H1 (cell line): ENCODE measurements around the gene CDH20. TPM values are rescaled to one million over a fixed set of nuclear protein-coding genes. Genes with fewer than 3 reads are reported as not detected.

Experiments
- CTCF ChIA-PET: fragments of 300-600 bp; sonication (Branson Sonifier 250); formaldehyde crosslinking; loops from one replicate; lab custom pipeline; 2021; ENCODE audit not compliant: partially characterized antibody; lab: Charles Lee
- POLR2A ChIA-PET: fragments of 300-600 bp; sonication (Branson Sonifier 250); formaldehyde crosslinking; loops from one replicate; lab custom pipeline; 2021; ENCODE audit warnings: inconsistent platforms; ENCODE audit not compliant: partially characterized antibody; lab: Charles Lee
- DNase-seq, 2 experiments: peaks; one replicate each; pipeline versions ENCODE4 v3.0.0 to v3.0.0-alpha.2; 2010 to 2022; ENCODE audit warnings: low spot score in 2 of 2, low read depth in 1 of 2, mixed read lengths in 1 of 2
- FAIRE-seq: peaks from 2 replicates; lab custom pipeline; 2011; peaks lifted over from hg19 to GRCh38; lab: Jason Lieb, UNC
- H2AFZ ChIP-seq: 2 replicates; pipeline ENCODE4 v1.8.1; 2012; ENCODE audit warnings: low read length, inconsistent platforms
- H2AK5ac ChIP-seq: 2 replicates; pipeline ENCODE4 v1.6.1; 2013; ENCODE audit warnings: low read depth, low read length
- H2BK120ac ChIP-seq: replicated peaks from 2 replicates; pipeline ENCODE3; 2013; ENCODE audit warnings: low read depth, low read length, inconsistent platforms
- H2BK12ac ChIP-seq: 2 replicates; pipeline ENCODE4 v1.6.1; 2013; ENCODE audit warnings: low read depth, low read length
- H2BK15ac ChIP-seq: 2 replicates; pipeline ENCODE4 v1.6.1; 2013; ENCODE audit warnings: low read length
- H2BK20ac ChIP-seq: 2 replicates; pipeline ENCODE4 v1.6.1; 2013; ENCODE audit warnings: low read length
- H2BK5ac ChIP-seq: 2 replicates; pipeline ENCODE4 v1.6.1; 2013; ENCODE audit warnings: low read depth, low read length
- H3K14ac ChIP-seq: 2 replicates; pipeline ENCODE4 v1.6.1; 2013; ENCODE audit warnings: inconsistent platforms; ENCODE audit not compliant: insufficient read length
- H3K18ac ChIP-seq: 2 replicates; pipeline ENCODE4 v1.6.1; 2013; ENCODE audit warnings: low read length; ENCODE audit errors: extremely low read depth
- H3K23ac ChIP-seq: 2 replicates; pipeline ENCODE4 v1.6.1; 2013; ENCODE audit warnings: inconsistent platforms; ENCODE audit not compliant: insufficient read length
- H3K23me2 ChIP-seq: 2 replicates; pipeline ENCODE4 v1.6.1; 2013; ENCODE audit warnings: low read depth, low read length
- H3K27ac ChIP-seq: 2 replicates; pipeline ENCODE4 v1.6.1; 2011; ENCODE audit warnings: low read depth, low read length, inconsistent platforms
- H3K27me3 ChIP-seq, 4 experiments: replicated peaks in 1 of 4; 1 replicate in 1 of 4; 2 replicates in 3 of 4; pipeline versions ENCODE4 v1.6.1 to v1.8.1; 2011 to 2013; ENCODE audit warnings: low read length in 3 of 4, mild to moderate bottlenecking in 3 of 4, inconsistent platforms in 2 of 4, mixed read lengths in 2 of 4, moderate library complexity in 1 of 4; ENCODE audit not compliant: control insufficient read depth in 3 of 4, insufficient read depth in 3 of 4; ENCODE audit errors: extremely low read depth in 1 of 4
- H3K36me3 ChIP-seq, 4 experiments: 2 replicates each; pipeline versions ENCODE4 v1.6.1 to v1.8.1; 2011 to 2013; ENCODE audit warnings: mild to moderate bottlenecking in 4 of 4, low read length in 3 of 4, moderate library complexity in 2 of 4, control low read depth in 1 of 4, inconsistent platforms in 1 of 4; ENCODE audit not compliant: insufficient read depth in 4 of 4, control insufficient read depth in 2 of 4
- H3K4ac ChIP-seq: replicated peaks from 2 replicates; pipeline ENCODE3; 2013; ENCODE audit warnings: low read length, low read depth, mixed read lengths, inconsistent platforms; ENCODE audit not compliant: insufficient read length
- H3K4me1 ChIP-seq, 4 experiments: replicated peaks in 1 of 4; 1 replicate in 1 of 4; 2 replicates in 3 of 4; pipeline versions ENCODE4 v1.6.1 to v1.8.1; 2011 to 2013; ENCODE audit warnings: low read length in 3 of 4, inconsistent platforms in 2 of 4, mixed read lengths in 1 of 4; ENCODE audit not compliant: insufficient read depth in 4 of 4, control insufficient read depth in 3 of 4
- H3K4me2 ChIP-seq, 2 experiments: 2 replicates each; pipeline versions ENCODE4 v1.6.1 to v1.8.1; 2011 to 2013; ENCODE audit warnings: low read depth in 2 of 2, low read length in 2 of 2, control low read depth in 1 of 2, inconsistent platforms in 1 of 2, mild to moderate bottlenecking in 1 of 2; ENCODE audit not compliant: insufficient read depth in 1 of 2
- H3K4me3 ChIP-seq, 4 experiments: fragments of 200-600, 300-600 bp in 1 of 4; sonication (generic), shearing (Covaris generic), sonication (Bioruptor Twin) in 1 of 4; 2 replicates each; pipeline versions ENCODE4 v1.5.1 to v1.8.1; 2011 to 2016; ENCODE audit warnings: low read length in 4 of 4, low read depth in 3 of 4, control low read depth in 2 of 4, inconsistent platforms in 2 of 4, mild to moderate bottlenecking in 2 of 4, mixed read lengths in 1 of 4, moderate library complexity in 1 of 4; ENCODE audit not compliant: insufficient read depth in 2 of 4; ENCODE audit errors: extremely low read depth in 1 of 4
- H3K56ac ChIP-seq: replicated peaks from 2 replicates; pipeline ENCODE3; 2013; ENCODE audit warnings: low read depth, mild to moderate bottlenecking, mixed read lengths, low read length, inconsistent platforms; ENCODE audit not compliant: insufficient read length
- H3K79me1 ChIP-seq: 2 replicates; pipeline ENCODE4 v1.6.1; 2013; ENCODE audit warnings: low read depth, low read length, control low read depth
- H3K79me2 ChIP-seq, 2 experiments: 2 replicates each; pipeline versions ENCODE4 v1.6.1 to v1.8.1; 2012 to 2013; ENCODE audit warnings: low read length in 2 of 2, mild to moderate bottlenecking in 2 of 2, inconsistent platforms in 1 of 2; ENCODE audit not compliant: insufficient read depth in 2 of 2, control insufficient read depth in 1 of 2
- H3K9ac ChIP-seq, 4 experiments: replicated peaks in 1 of 4; 1 replicate in 1 of 4; 2 replicates in 3 of 4; pipeline versions ENCODE4 v1.6.1 to v1.8.1; 2011 to 2013; ENCODE audit warnings: low read depth in 3 of 4, low read length in 3 of 4, control low read depth in 2 of 4, mild to moderate bottlenecking in 2 of 4, moderate library complexity in 2 of 4, inconsistent platforms in 1 of 4; ENCODE audit errors: extremely low read depth in 1 of 4
- H3K9me3 ChIP-seq, 2 experiments: 2 replicates each; pipeline versions ENCODE4 v1.6.1 to v1.8.1; 2012 to 2013; ENCODE audit warnings: mild to moderate bottlenecking in 2 of 2, moderate library complexity in 2 of 2, control low read depth in 1 of 2, inconsistent platforms in 1 of 2, low read depth in 1 of 2, low read length in 1 of 2, mixed read lengths in 1 of 2; ENCODE audit not compliant: insufficient read depth in 2 of 2
- H4K20me1 ChIP-seq, 2 experiments: replicated peaks in 1 of 2; 2 replicates each; pipeline versions ENCODE3 to v1.8.1; 2011 to 2013; ENCODE audit warnings: inconsistent platforms in 2 of 2, low read length in 2 of 2, mild to moderate bottlenecking in 1 of 2; ENCODE audit not compliant: insufficient read depth in 2 of 2, control insufficient read depth in 1 of 2
- H4K5ac ChIP-seq: 2 replicates; pipeline ENCODE4 v1.6.1; 2013; ENCODE audit warnings: low read length, low read depth, mixed read lengths, inconsistent platforms; ENCODE audit not compliant: insufficient read length
- H4K8ac ChIP-seq: 2 replicates; pipeline ENCODE4 v1.8.0; 2013; ENCODE audit warnings: mild to moderate bottlenecking, moderate library complexity, low read length, inconsistent platforms; ENCODE audit not compliant: insufficient read depth; ENCODE audit errors: extremely low read depth
- H4K91ac ChIP-seq: replicated peaks from 2 replicates; pipeline ENCODE3; 2013; ENCODE audit warnings: low read length, mixed read lengths, inconsistent platforms; ENCODE audit not compliant: insufficient read length
- BRCA1 ChIP-seq: IDR thresholded peaks from 2 replicates; pipeline ENCODE4 v1.6.1; 2012; ENCODE audit warnings: low read depth, low read length, improper control_type of control experiment
- CEBPB ChIP-seq: IDR thresholded peaks from 2 replicates; pipeline ENCODE4 v1.6.1; 2012; ENCODE audit warnings: low read depth, low read length
- POLR2AphosphoS5 ChIP-seq: IDR thresholded peaks from 2 replicates; pipeline ENCODE4 v1.6.1; 2011; ENCODE audit warnings: low read depth, low read length
- RBBP5 ChIP-seq: IDR thresholded peaks from 2 replicates; pipeline ENCODE4 v1.7.1; 2012; ENCODE audit warnings: low read depth, mild to moderate bottlenecking, inconsistent platforms, low read length, moderate library complexity, borderline replicate concordance
- RNF2 ChIP-seq: fragments of 200-900, 300-1000 bp; sonication (generic); IDR thresholded peaks from 2 replicates; pipeline ENCODE4 v1.7.1; 2016; ENCODE audit warnings: borderline replicate concordance, low read depth, mild to moderate bottlenecking, antibody characterized with exemption, low read length; ENCODE audit not compliant: poor library complexity, severe bottlenecking; ENCODE audit errors: missing control alignments
- ZNF274 ChIP-seq: IDR thresholded peaks from 2 replicates; pipeline ENCODE4 v1.7.0; 2012; ENCODE audit warnings: low read length, borderline replicate concordance; ENCODE audit errors: extremely low read depth
- WGBS, 2 experiments: shearing (Covaris generic) in 1 of 2; methylation state at CpG; one replicate each; pipeline versions ENCODE4 v1.1.6 to v1.1.7; 2013 to 2015; ENCODE audit warnings: low lambda C conversion rate in 2 of 2, mixed read lengths in 2 of 2, inconsistent platforms in 1 of 2, low coverage in 1 of 2, missing lambda C conversion rate in 1 of 2; ENCODE audit not compliant: insufficient replicate concordance in 2 of 2, insufficient coverage in 1 of 2, insufficient read length in 1 of 2; ENCODE audit errors: extremely low coverage in 1 of 2, missing lambda C conversion rate in 1 of 2; 5-methylcytosine and 5-hydroxymethylcytosine counted together
- polyA plus RNA-seq, 7 experiments: library from polyadenylated mRNA; depleted of rRNA in 3 of 7; stranded (reverse) in 5 of 7; unstranded in 2 of 7; fragments of >200 nt in 5 of 7; fragments of 200-250 nt in 2 of 7; gene quantifications; 1 replicate in 5 of 7; 2 replicates in 1 of 7; 4 replicates in 1 of 7; pipeline versions ENCODE4 v1.2.1 to v1.2.3, GENCODE V29; 2011 to 2013; ENCODE audit warnings: missing spikeins in 2 of 7, mixed read lengths in 2 of 7
- total RNA-seq: library from RNA; stranded (reverse); fragmentation: NEBNext Ultra II Directional; extraction: Animal tissue kit (Norgen Biotek cat#: 25700); gene quantifications from 2 replicates; pipeline ENCODE4 v1.2.1, GENCODE V29; 2021
- TF ChIP-seq, protein P1 (sequence below): IDR thresholded peaks from 2 replicates; pipeline ENCODE4 v1.6.1; 2012; ENCODE audit warnings: inconsistent platforms

CDH20 gene
- total and polyA plus RNA-seq, 2 of the 8 experiments (the other 6 are each of a cell fraction or from before 2014, with no cell fraction given), result 0.07 to 0.12 TPM

DNA sequence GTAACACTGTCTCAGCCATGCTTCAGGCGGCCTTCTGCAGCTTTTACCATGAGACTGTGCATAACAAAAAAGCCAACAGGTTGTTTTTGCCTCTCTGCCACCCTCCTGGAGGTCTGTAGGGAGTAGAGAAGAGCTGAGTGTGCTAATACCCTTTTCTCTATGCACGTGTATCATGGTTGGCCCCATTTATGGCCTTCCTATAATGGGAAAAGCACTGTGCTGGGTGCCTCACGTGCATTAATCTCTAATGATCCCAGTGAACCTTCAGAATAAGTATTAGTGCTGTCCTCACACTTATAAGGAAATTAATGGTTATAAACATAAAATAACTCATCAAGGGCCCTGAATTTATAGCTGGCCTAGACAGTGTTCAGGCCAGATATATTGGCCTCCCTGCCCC, 164.2 kb downstream of the CDH20 start:
- H3K18ac ChIP-seq, result no peak overlapping the region
- H3K56ac ChIP-seq, result no peak overlapping the region
- no peak overlapping the region for H2BK5ac ChIP-seq
- no peak overlapping the region for H2AK5ac ChIP-seq
- no peak overlapping the region for H2BK120ac ChIP-seq
- H3K9ac ChIP-seq, result no peak overlapping the region
- H2AFZ ChIP-seq, result no peak overlapping the region
- H2BK15ac ChIP-seq, result no peak overlapping the region
- H2BK12ac ChIP-seq, result no peak overlapping the region
- H3K23ac ChIP-seq, result no peak overlapping the region
- no peak overlapping the region for H3K14ac ChIP-seq
- no peaks in the 10 kb centered on the region; a peak in 1 of 7 replicates for H3K27me3 ChIP-seq
- DNase-seq, result no peak
- no peaks in the 10 kb centered on the region for H3K23me2 ChIP-seq
- no peak overlapping the region for H3K4me3 ChIP-seq
- no peak overlapping the region for H3K4me2 ChIP-seq
- H3K36me3 ChIP-seq, result no peaks in the 10 kb centered on the region
- H3K9me3 ChIP-seq, result no peaks in the 10 kb centered on the region
- peaks cover 0 to 10% (median 3%) of the 10 kb centered on the region in 4 experiments; a peak in 3 of 7 replicates for H3K4me1 ChIP-seq
- WGBS, 2 experiments, result 59% methylated on average over 3 of the region's 3 CpGs; no CpG with 5 or more reads in 1 of the 2 experiments
- H3K27ac ChIP-seq, result no peak overlapping the region
- no peaks in the 10 kb centered on the region for H3K79me1 ChIP-seq
- ChIA-PET POLR2A (no interaction called here), CTCF (interaction anchor here (0.6 to 16.8 kb wide), 4 partner anchors 163 to 1507 kb away, joined by 3 to 266 read pairs (median 3); no protein-coding TSS in a partner anchor)
- no peak overlapping the region for H4K91ac ChIP-seq
- H2BK20ac ChIP-seq, result no peak overlapping the region
- H4K8ac ChIP-seq, result no peak overlapping the region
- no peak for FAIRE-seq
- no peaks in the 10 kb centered on the region for H4K20me1 ChIP-seq
- no peak overlapping the region for H4K5ac ChIP-seq
- H3K4ac ChIP-seq, result no peak overlapping the region
- H3K79me2 ChIP-seq, result no peaks in the 10 kb centered on the region
- TF ChIP-seq ZNF274 (no peak), POLR2AphosphoS5 (no peak), RBBP5 (no peak), CEBPB (no peak), BRCA1 (no peak), RNF2 (no peak)
- TF ChIP-seq, protein P1, sequence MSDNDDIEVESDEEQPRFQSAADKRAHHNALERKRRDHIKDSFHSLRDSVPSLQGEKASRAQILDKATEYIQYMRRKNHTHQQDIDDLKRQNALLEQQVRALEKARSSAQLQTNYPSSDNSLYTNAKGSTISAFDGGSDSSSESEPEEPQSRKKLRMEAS, result no peak
